Astrocyte of the cerebellum (primary cell): ENCODE results near the gene PLXDC2.
"Not testable (repeated sequence)": the region's sequence is repeated elsewhere in the genome, so short reads cannot be mapped to it uniquely, and the experiment has no call there.

Experiments used
- DNase-seq: peaks from one replicate; pipeline ENCODE4 v3.0.0-alpha.2; 2011; ENCODE audit warnings: low read depth
- H3K4me3 ChIP-seq: 2 replicates; pipeline ENCODE4 v1.5.1; 2011; ENCODE audit warnings: mild to moderate bottlenecking, low read depth, low read length, moderate library complexity
- CTCF ChIP-seq: IDR thresholded peaks from 2 replicates; pipeline ENCODE4 v1.5.1; 2012; ENCODE audit warnings: low read length, low read depth, moderate library complexity, mild to moderate bottlenecking; ENCODE audit errors: missing control alignments
- in situ Hi-C: cut with HindIII; loops from 2 replicates; pipeline ENCODE4 v1.10.0; 2017; ENCODE audit warnings: low sequenced_read_pairs

Gene PLXDC2

DNA sequence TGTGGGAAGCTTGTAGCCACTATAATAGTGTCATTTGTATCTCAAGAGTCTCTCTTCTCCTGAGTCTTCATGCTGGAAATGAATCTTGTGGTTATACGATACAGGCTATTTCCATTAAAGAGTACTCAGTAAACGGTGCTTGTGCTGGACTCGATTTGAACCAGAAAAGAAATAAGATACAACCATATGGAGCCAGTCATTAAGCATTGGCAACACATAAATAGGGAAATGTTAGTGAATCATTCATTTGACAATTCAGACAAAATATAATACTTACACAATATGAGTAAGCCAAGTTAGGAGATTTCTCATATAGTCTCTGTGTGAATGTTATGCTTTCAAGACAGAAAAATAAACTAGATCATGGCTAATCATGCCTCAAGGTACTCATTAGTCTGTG is 356.8 kb downstream of the PLXDC2 start:
- TF ChIP-seq CTCF: no peak
- no peak for DNase-seq
- in situ Hi-C loops: no loop called here
- H3K4me3 ChIP-seq: no peak overlapping the region

DNA sequence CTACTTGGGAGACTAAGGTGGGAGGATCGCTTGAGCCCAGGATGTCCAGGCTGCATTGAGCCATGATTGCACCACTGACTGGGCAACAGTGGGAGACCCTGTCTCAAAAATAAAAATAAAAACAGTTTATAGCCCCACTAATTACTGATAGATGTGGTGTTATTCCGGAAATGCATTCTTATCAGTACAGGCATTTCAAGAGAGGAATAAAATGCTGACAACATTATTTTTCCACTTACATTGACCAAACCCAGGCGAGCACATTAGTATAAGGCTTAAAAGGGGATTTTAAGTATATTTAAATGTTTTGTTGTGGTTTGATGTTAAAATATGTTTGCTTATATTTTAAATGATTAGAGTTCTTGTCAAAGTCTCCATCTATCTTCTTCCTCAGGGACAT is 359.5 kb downstream of the PLXDC2 start:
- in situ Hi-C loops: no loop called here
- no peak for DNase-seq
- H3K4me3 ChIP-seq: no peak overlapping the region
- no peak for TF ChIP-seq CTCF

- in situ Hi-C loops: no loop called here
- DNase-seq: no peak
Measured at GRCh38 chr10:20180766-20181165, 364.5 kb downstream of the PLXDC2 start.

GRCh38 chr10:20181434-20181833 is 365.2 kb downstream of the PLXDC2 start:
- TF ChIP-seq CTCF: no peak
- in situ Hi-C loops: no loop called here
- no peak overlapping the region for H3K4me3 ChIP-seq
- DNase-seq: no peak

More at GRCh38 chr10:20180766-20181165, 364.5 kb downstream of the PLXDC2 start:
- H3K4me3 ChIP-seq: no peak overlapping the region
- TF ChIP-seq CTCF: no peak

- DNase-seq: no peak
- no peak overlapping the region for H3K4me3 ChIP-seq
- TF ChIP-seq CTCF: no peak
- in situ Hi-C loops: no loop called here
Measured at GRCh38 chr10:20185116-20185515, 368.9 kb downstream of the PLXDC2 start.

- DNase-seq, H3K4me3 ChIP-seq, in situ Hi-C loops: not testable (repeated sequence)
Measured at GRCh38 chr10:20191392-20191791, 375.2 kb downstream of the PLXDC2 start.

DNA sequence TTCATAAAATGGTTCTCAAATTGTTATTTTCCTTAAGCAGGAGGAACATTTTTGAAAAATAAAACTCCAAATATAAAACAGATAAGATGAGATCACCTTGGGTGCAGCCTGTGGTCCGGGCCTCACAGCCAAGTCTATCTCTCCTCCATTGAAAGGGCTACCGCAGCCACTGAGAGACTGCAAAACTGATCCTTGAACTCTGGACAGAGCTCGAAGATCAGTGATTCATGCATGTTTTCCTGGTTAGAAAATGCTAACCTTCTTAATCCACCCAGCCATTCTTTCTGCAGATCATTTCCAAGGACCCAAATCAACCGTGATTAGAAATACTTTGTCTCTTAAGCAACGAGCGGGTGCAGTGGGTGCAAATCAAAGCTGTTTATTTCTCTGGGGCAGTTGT is 378.8 kb downstream of the PLXDC2 start:
- in situ Hi-C loops: no loop called here
- no peak overlapping the region for H3K4me3 ChIP-seq
- DNase-seq: no peak
- TF ChIP-seq CTCF: no peak
